Testis (tissue), 3 donors: ENCODE measurements around the gene WDR37. TPM values are rescaled to one million over a fixed set of nuclear protein-coding genes. Genes with fewer than 3 reads are reported as not detected.

Experiments used
- DNase-seq: peaks from one replicate; pipeline ENCODE4 v3.0.0-alpha.2; 2019
- H3K27ac ChIP-seq, 2 donors: fragments of 200-600 bp; sonication (generic); one replicate each; pipeline ENCODE4 v1.5.1; 2019
- H3K27me3 ChIP-seq: fragments of 200-600 bp; sonication (generic); one replicate; pipeline ENCODE4 v1.5.1; 2019
- H3K36me3 ChIP-seq: fragments of 200-600 bp; sonication (generic); one replicate; pipeline ENCODE4 v1.5.1; 2017; ENCODE audit warnings: low read depth; ENCODE audit errors: missing control alignments
- H3K4me1 ChIP-seq: fragments of 200-600 bp; sonication (generic); one replicate; pipeline ENCODE4 v1.5.1; 2019
- H3K4me3 ChIP-seq, 2 donors: fragments of 200-600 bp; sonication (generic); one replicate each; pipeline ENCODE4 v1.5.1; 2017 to 2019
- H3K9me3 ChIP-seq: fragments of 200-600 bp; sonication (generic); one replicate; pipeline ENCODE4 v1.5.1; 2017
- POLR2A ChIP-seq: fragments of 450-650 bp; IDR thresholded peaks from one replicate; pipeline ENCODE4 v1.6.1; 2017; ENCODE audit warnings: antibody characterized with exemption, mild to moderate bottlenecking, moderate library complexity
- WGBS, 2 donors: methylation state at CpG; one replicate each; pipeline ENCODE4 v1.1.5; 2018; 5-methylcytosine and 5-hydroxymethylcytosine counted together
- intact Hi-C: fragments of 100-400 bp; cut with DNase I; formaldehyde crosslinking; loops from one replicate; pipeline ENCODE4 v1.15.1; 2023; ENCODE audit warnings: low total_unique reads
- polyA plus RNA-seq: library from polyadenylated mRNA; stranded (reverse); fragments of 350-450 nt; fragmentation: Illumina TruSeq; extraction: RNeasy Lipid Tissue Mini Kit (QIAGEN cat#74804); gene quantifications from one replicate; pipeline ENCODE4 v1.2.3, GENCODE V29; 2014; ENCODE audit warnings: low read depth, low replicate concordance; ENCODE audit not compliant: insufficient read depth
- total RNA-seq, 2 donors: library from RNA; depleted of rRNA; stranded (reverse); fragments of >200 nt; gene quantifications; one replicate each; pipeline ENCODE4 v1.2.3, GENCODE V29; 2016
- TF ChIP-seq, protein P1 (sequence below), 3 experiments: fragments of 450-650 bp in 2 of 3; fragments of 200-600 bp in 1 of 3; sonication (generic) in 1 of 3; IDR thresholded peaks; one replicate each; pipeline ENCODE4 v1.5.1; 2016 to 2019; ENCODE audit warnings: antibody characterized with exemption in 3 of 3, mild to moderate bottlenecking in 2 of 3, moderate library complexity in 1 of 3

WDR37 gene
- total and polyA plus RNA-seq, 3 donors from 2014 or later, result 29.3 to 46.9 (median 40.2) TPM

DNA sequence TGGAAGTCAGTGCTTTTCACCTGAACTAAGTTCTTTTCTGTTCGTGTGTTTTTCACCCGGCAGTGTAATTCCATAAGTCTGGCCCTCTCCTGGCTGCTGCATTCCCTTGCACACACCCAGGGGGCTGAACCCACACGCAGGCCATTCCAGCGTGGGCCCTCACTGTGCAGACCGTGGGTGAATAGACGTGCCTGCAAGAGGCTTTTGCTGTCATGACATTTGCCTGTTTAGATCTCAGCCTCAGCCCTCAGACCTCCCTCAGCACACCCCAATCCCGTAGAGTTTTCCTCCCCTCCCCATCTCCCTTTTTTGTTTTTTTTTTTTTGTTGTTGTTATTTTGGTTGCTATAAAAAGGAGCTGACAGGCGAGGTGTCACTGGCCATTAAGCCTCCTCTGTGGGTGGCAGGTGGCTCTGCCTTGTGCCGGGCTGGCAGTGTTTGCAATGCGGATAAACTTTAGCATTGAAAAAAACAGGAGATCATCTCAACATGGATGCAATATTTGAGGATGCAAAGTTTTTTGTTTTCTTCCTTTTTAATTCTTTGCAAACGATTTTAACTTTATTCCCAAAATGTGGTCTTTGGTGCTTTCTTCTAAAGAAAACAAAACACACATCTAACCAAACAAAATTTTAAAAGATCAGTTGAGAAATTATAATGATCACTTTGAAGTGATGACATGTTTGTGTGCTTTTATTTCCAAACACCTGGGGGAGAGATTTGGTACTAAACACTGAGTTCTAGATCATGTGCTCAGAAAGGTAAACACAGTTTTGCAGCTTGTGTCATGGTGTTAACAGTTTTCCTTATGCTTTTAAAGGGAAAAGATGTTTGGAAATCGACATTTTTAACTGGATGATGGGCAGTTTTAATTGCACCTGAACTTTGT lies 58.8 kb downstream of the WDR37 start:
- H3K4me1 ChIP-seq, result peaks cover 8% of the 10 kb centered on the region
- no peaks in the 10 kb centered on the region for H3K9me3 ChIP-seq
- intact Hi-C loops, result no loop called here
- DNase-seq, result no peak
- no peaks in the 10 kb centered on the region for H3K36me3 ChIP-seq
- TF ChIP-seq, protein P1, sequence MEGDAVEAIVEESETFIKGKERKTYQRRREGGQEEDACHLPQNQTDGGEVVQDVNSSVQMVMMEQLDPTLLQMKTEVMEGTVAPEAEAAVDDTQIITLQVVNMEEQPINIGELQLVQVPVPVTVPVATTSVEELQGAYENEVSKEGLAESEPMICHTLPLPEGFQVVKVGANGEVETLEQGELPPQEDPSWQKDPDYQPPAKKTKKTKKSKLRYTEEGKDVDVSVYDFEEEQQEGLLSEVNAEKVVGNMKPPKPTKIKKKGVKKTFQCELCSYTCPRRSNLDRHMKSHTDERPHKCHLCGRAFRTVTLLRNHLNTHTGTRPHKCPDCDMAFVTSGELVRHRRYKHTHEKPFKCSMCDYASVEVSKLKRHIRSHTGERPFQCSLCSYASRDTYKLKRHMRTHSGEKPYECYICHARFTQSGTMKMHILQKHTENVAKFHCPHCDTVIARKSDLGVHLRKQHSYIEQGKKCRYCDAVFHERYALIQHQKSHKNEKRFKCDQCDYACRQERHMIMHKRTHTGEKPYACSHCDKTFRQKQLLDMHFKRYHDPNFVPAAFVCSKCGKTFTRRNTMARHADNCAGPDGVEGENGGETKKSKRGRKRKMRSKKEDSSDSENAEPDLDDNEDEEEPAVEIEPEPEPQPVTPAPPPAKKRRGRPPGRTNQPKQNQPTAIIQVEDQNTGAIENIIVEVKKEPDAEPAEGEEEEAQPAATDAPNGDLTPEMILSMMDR (IDR thresholded peaks at IDR 0.05), result no peak
- no peak overlapping the region for H3K4me3 ChIP-seq
- WGBS, 2 donors, result 83 to 86% methylated on average over 12 of the region's 12 CpGs
- no peak overlapping the region for H3K27ac ChIP-seq
- H3K27me3 ChIP-seq, result no peaks in the 10 kb centered on the region

DNA sequence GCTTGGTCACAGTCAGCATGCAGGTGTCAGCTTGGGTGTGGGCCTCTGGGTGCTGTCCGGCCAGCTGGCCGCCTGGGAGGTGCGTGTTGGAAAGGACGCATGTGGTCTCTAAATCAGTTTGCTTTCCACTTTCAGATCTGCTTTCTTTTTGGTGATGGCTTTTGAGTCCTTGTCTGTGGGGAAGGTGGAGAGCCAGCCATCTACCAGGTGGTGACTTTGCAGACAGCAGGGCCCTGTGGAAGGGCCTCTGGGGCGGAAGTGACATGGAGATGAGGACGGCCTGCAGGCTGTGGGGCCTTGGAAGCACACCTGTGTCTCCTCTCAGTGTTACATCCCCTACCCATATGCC lies 59.4 kb downstream of the WDR37 start:
- Histone ChIP-seq H3K36me3 (no peaks in the 10 kb centered on the region), H3K27me3 (no peaks in the 10 kb centered on the region), H3K4me3 (no peak overlapping the region), H3K27ac (no peak overlapping the region), H3K9me3 (no peaks in the 10 kb centered on the region), H3K4me1 (peaks cover 8% of the 10 kb centered on the region)
- DNase-seq, result no peak
- TF ChIP-seq, protein P1 (IDR thresholded peaks at IDR 0.05), result no peak
- TF ChIP-seq POLR2A, result no peak
- intact Hi-C loops, result no loop called here
- 86% methylated on average over 6 of the region's 6 CpGs for WGBS, 2 donors

DNA sequence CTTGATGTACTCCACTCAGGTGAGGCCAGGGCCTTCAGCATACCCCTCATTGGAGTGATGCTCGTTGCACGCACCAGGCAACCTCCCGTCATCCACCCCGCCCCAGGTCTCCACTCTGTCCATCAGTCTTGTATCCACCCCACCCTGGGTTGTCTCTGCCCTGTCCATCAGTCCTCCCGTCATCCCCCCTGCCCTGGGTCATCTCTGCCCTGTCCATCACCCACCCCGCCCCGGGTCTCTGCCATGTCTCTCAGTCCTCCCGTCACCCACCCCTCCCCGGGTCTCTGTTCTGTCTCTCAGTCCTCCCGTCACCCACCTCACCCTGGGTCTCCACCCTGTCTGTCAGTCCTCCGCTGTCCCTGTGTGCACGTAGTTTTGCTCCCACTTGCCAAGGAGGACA lies 59.9 kb downstream of the WDR37 start:
- DNase-seq, result no peak
- Histone ChIP-seq H3K4me3 (no peak overlapping the region), H3K27ac (no peak overlapping the region), H3K36me3 (no peaks in the 10 kb centered on the region), H3K4me1 (peaks cover 8% of the 10 kb centered on the region), H3K27me3 (no peaks in the 10 kb centered on the region), H3K9me3 (no peaks in the 10 kb centered on the region)
- TF ChIP-seq, protein P1 (IDR thresholded peaks at IDR 0.05), result no peak
- no peak for TF ChIP-seq POLR2A
- intact Hi-C loops, result no loop called here
- 96% methylated on average over 11 to 12 of the region's 12 CpGs for WGBS, 2 donors

DNA sequence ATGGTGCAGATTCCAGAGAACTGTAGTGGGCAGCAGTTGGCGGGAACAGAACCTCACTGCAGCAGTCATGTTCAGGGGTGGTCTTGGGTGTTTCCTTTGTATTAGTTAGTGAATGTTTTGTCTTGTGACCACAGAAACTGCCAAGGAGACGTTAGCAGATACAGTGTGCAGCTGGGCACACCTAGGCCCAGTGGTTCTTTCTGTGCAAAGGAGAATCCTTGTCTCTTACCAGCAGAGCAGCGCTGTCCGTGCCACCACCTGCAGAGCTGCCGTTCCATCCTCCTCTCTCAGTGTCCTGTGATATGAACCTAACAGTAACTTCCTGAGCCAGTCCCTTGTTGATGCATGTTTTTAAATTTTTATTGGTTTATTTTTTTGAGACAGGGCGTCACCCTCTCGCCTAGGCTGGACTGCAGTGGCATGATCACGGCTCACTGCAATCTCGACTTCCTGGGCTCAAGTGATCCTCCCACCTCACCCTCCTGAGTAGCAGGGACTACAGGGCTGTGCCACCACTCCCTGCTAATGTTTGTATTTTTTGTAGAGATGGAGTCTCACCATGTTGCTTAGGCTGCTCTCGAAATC lies 60.6 kb downstream of the WDR37 start:
- WGBS, 2 donors, result 94% methylated on average over 10 of the region's 10 CpGs
- H3K4me1 ChIP-seq, result peaks cover 8% of the 10 kb centered on the region
- H3K4me3 ChIP-seq, result no peak overlapping the region
- TF ChIP-seq, protein P1 (IDR thresholded peaks at IDR 0.05), result no peak
- TF ChIP-seq POLR2A, result no peak
- no peaks in the 10 kb centered on the region for H3K27me3 ChIP-seq
- H3K27ac ChIP-seq, result no peak overlapping the region
- H3K36me3 ChIP-seq, result no peaks in the 10 kb centered on the region
- no peaks in the 10 kb centered on the region for H3K9me3 ChIP-seq
- intact Hi-C loops, result no loop called here
- no peak for DNase-seq
